Gastrocnemius medialis (tissue), 4 donors: Measurements from ENCODE around the gene DCTN2. TPM values are rescaled to one million over a fixed set of nuclear protein-coding genes. Genes with fewer than 3 reads are reported as not detected.
"Not testable (repeated sequence)": the region's sequence is repeated elsewhere in the genome, so short reads cannot be mapped to it uniquely, and the experiment has no call there.

Experiments used
- ATAC-seq, 2 donors: fragments of 150-250 bp; one replicate each; pipeline ENCODE4 v1.9.1; 2016
- DNase-seq, 2 donors: peaks; one replicate each; pipeline ENCODE4 v3.0.0-alpha.2; 2019
- H3K27ac ChIP-seq, 4 donors: fragments of 200-600 bp; sonication (generic); 1 replicate in 1 of 4; 2 replicates in 3 of 4; pipeline ENCODE4 v1.5.1; 2016 to 2018; ENCODE audit warnings: mild to moderate bottlenecking in 2 of 4, moderate library complexity in 1 of 4
- H3K27me3 ChIP-seq, 3 donors: fragments of 200-600 bp; sonication (generic) in 2 of 3; 1 replicate in 1 of 3; 2 replicates in 2 of 3; pipeline versions ENCODE4 v1.5.1 to v1.6.0; 2016 to 2019; ENCODE audit warnings: mild to moderate bottlenecking in 1 of 3, moderate library complexity in 1 of 3
- H3K36me3 ChIP-seq, 2 donors: fragments of 200-600 bp; sonication (generic) in 1 of 2; one replicate each; pipeline ENCODE4 v1.5.1; 2017 to 2018
- H3K4me1 ChIP-seq, 2 donors: fragments of 200-600 bp; sonication (generic) in 1 of 2; one replicate each; pipeline ENCODE4 v1.5.1; 2016 to 2017; ENCODE audit warnings: mild to moderate bottlenecking in 2 of 2
- H3K4me3 ChIP-seq, 4 donors: fragments of 200-600 bp; sonication (generic) in 3 of 4; 1 replicate in 1 of 4; 2 replicates in 3 of 4; pipeline ENCODE4 v1.5.1; 2016 to 2019; ENCODE audit warnings: mild to moderate bottlenecking in 2 of 4
- H3K9me3 ChIP-seq, 3 donors: fragments of 200-600 bp; sonication (generic) in 2 of 3; 1 replicate in 1 of 3; 2 replicates in 2 of 3; pipeline ENCODE4 v1.5.1; 2016 to 2019
- POLR2A ChIP-seq, 2 donors: fragments of 450-650 bp; IDR thresholded peaks; one replicate each; pipeline ENCODE4 v1.6.1; 2017; ENCODE audit warnings: antibody characterized with exemption in 2 of 2, mild to moderate bottlenecking in 2 of 2, moderate library complexity in 2 of 2
- in situ Hi-C, 4 donors: fragments of 200-750 bp; cut with MboI; loops; one replicate each; pipeline versions ENCODE4 v1.15.0 to v1.8.0; 2017; ENCODE audit warnings: low sequenced_read_pairs in 4 of 4
- intact Hi-C: fragments of 100-400 bp; cut with DNase I; formaldehyde crosslinking; loops from one replicate; pipeline ENCODE4 v1.15.1; 2023; ENCODE audit warnings: low total_unique reads
- total RNA-seq, 4 donors: library from RNA; depleted of rRNA; stranded (reverse); fragments of >200 nt; gene quantifications; one replicate each; pipeline versions ENCODE4 v1.1.0 to v1.2.3, GENCODE V29; 2016
- TF ChIP-seq, protein P1 (sequence below), 5 experiments: fragments of 450-650 bp in 3 of 5; fragments of 200-600 bp in 2 of 5; sonication (generic) in 2 of 5; IDR thresholded peaks in 4 of 5; conservative IDR thresholded peaks in 1 of 5; 1 replicate in 4 of 5; 2 replicates in 1 of 5; pipeline ENCODE4 v1.5.1; 2016 to 2019; ENCODE audit warnings: antibody characterized with exemption in 5 of 5, mild to moderate bottlenecking in 3 of 5, moderate library complexity in 3 of 5

Gene DCTN2
- total RNA-seq, 4 donors from 2014 or later, result 147 to 265 (median 177) TPM

DNA sequence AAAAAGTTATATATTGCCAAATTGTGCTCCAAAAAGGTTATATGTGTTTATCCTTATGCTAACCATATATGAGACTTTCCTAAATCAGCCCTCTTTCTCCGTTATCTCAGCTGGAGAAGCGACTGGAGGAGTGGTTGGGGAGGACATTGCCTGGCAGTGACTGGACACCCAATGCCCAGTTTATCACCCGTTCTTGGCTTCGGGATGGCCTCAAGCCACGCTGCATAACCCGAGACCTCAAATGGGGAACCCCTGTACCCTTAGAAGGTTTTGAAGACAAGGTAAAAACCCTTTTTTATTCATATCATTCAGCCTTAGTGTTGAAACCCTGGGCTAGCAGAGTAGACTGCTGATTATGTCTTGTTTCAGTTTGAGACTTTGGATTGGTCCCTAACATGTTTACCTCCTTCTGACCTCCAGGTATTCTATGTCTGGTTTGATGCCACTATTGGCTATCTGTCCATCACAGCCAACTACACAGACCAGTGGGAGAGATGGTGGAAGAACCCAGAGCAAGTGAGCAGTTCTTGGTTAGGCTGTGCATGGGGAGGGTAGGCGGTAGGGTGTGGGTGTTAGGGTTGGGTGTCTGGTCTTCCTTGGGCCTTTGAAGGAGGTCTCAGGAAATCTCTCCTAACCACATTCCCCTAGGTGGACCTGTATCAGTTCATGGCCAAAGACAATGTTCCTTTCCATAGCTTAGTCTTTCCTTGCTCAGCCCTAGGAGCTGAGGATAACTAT is 35.2 kb downstream of the DCTN2 start:
- no peak overlapping the region for H3K4me3 ChIP-seq
- no peaks in the 10 kb centered on the region for H3K9me3 ChIP-seq
- peak overlapping the region in 1 of 4 donors; percentile 46 for H3K27ac ChIP-seq
- H3K36me3 ChIP-seq, result peaks cover 5 to 72% of the 10 kb centered on the region in 2 donors
- H3K27me3 ChIP-seq, result no peaks in the 10 kb centered on the region
- intact Hi-C loops (no loop called here), in situ Hi-C loops (loop anchor here in 1 of 4 donors (25.0 kb wide), 1 partner anchor 874 kb away; the partner anchor contains the start of genes ATP5F1B and BAZ2A)
- ATAC-seq (no peak), DNase-seq (no peak)
- peaks cover 0 to 1% of the 10 kb centered on the region in 2 donors for H3K4me1 ChIP-seq
- no peak for TF ChIP-seq POLR2A (IDR thresholded peaks at IDR 0.05)
- TF ChIP-seq, protein P1, sequence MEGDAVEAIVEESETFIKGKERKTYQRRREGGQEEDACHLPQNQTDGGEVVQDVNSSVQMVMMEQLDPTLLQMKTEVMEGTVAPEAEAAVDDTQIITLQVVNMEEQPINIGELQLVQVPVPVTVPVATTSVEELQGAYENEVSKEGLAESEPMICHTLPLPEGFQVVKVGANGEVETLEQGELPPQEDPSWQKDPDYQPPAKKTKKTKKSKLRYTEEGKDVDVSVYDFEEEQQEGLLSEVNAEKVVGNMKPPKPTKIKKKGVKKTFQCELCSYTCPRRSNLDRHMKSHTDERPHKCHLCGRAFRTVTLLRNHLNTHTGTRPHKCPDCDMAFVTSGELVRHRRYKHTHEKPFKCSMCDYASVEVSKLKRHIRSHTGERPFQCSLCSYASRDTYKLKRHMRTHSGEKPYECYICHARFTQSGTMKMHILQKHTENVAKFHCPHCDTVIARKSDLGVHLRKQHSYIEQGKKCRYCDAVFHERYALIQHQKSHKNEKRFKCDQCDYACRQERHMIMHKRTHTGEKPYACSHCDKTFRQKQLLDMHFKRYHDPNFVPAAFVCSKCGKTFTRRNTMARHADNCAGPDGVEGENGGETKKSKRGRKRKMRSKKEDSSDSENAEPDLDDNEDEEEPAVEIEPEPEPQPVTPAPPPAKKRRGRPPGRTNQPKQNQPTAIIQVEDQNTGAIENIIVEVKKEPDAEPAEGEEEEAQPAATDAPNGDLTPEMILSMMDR (IDR thresholded peaks at IDR 0.05 in 4 of 5, conservative IDR thresholded peaks at IDR 0.05 in 1 of 5), result no peak

DNA sequence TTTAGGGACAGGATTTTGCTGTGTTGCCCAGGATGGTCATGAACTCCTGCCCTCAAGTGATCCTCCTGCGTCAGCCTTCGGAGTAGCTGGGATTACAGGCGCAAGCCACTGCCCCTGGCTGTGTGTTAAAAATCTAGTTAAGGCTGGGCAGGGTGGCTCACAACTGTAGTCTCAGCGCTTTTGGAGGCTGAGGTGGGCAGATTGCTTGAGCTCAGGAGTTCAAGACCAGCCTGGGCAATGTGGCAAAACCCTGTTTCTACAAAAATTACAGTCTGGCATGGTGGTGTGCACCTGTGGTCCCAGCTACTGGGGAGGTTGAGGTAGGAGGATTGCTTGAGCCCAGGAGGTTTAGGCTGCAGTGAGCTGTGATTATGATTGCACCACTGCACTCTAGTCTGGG is 35.8 kb downstream of the DCTN2 start:
- TF ChIP-seq POLR2A (IDR thresholded peaks at IDR 0.05), result no peak
- TF ChIP-seq, protein P1 (IDR thresholded peaks at IDR 0.05 in 4 of 5, conservative IDR thresholded peaks at IDR 0.05 in 1 of 5), result no peak
- Histone ChIP-seq H3K36me3 (peaks cover 0 to 71% of the 10 kb centered on the region in 2 donors), H3K4me1 (no peaks in the 10 kb centered on the region), H3K9me3 (no peaks in the 10 kb centered on the region), H3K27ac (no peak overlapping the region), H3K4me3 (no peak overlapping the region), H3K27me3 (no peaks in the 10 kb centered on the region)
- DNase-seq (no peak), ATAC-seq (no peak)
- intact Hi-C loops (no loop called here), in situ Hi-C loops (loop anchor here in 1 of 4 donors (25.0 kb wide), 1 partner anchor 874 kb away; the partner anchor contains the start of genes ATP5F1B and BAZ2A)

DNA sequence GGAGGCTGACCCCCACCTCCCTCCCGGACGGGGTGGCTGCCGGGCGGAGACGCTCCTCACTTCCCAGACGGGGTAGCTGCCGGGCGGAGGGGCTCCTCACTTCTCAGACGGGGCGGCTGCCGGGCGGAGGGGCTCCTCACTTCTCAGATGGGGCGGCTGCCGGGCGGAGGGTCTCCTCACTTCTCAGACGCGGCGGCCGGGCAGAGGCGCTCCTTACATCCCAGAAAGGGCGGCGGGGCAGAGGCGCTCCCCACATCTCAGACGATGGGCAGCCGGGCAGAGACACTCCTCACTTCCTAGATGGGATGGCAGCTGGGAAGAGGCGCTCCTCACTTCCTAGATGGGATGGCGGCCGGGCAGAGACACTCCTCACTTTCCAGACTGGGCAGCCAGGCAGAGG is 39.2 kb downstream of the DCTN2 start:
- H3K4me3 ChIP-seq, intact Hi-C loops, H3K4me1 ChIP-seq, H3K27ac ChIP-seq, H3K9me3 ChIP-seq, H3K27me3 ChIP-seq, ATAC-seq, DNase-seq: not testable (repeated sequence)
- H3K36me3 ChIP-seq, result peaks cover 0 to 72% of the 10 kb centered on the region in 2 donors
- in situ Hi-C loops, result loop anchor here in 1 of 4 donors (25.0 kb wide), 1 partner anchor 870 kb away; the partner anchor contains the start of genes ATP5F1B and BAZ2A

DNA sequence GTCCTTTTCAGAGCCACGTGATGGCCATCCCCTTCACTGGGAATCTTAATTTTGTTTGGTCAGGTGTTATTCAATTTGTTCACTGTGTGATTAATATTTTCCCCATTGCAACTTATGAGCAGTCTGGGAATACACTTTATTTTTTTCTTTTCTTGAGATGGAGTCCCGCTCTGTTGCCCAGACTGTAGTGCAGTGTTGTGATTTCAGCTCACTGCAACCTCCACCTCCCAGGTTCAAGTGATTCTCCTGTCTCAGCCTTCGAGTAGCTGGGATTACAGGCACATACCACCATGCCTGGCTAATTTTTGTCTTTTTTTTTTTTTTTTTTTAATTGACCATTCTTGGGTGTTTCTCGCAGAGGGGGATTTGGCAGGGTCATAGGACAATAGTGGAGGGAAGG is 40.5 kb downstream of the DCTN2 start:
- in situ Hi-C loops, result loop anchor here in 1 of 4 donors (25.0 kb wide), 1 partner anchor 869 kb away; the partner anchor contains the start of genes ATP5F1B and BAZ2A
- H3K4me1 ChIP-seq, intact Hi-C loops, H3K27me3 ChIP-seq, H3K4me3 ChIP-seq, H3K27ac ChIP-seq, ATAC-seq, H3K9me3 ChIP-seq, DNase-seq: not testable (repeated sequence)
- peaks cover 0 to 72% of the 10 kb centered on the region in 2 donors for H3K36me3 ChIP-seq

DNA sequence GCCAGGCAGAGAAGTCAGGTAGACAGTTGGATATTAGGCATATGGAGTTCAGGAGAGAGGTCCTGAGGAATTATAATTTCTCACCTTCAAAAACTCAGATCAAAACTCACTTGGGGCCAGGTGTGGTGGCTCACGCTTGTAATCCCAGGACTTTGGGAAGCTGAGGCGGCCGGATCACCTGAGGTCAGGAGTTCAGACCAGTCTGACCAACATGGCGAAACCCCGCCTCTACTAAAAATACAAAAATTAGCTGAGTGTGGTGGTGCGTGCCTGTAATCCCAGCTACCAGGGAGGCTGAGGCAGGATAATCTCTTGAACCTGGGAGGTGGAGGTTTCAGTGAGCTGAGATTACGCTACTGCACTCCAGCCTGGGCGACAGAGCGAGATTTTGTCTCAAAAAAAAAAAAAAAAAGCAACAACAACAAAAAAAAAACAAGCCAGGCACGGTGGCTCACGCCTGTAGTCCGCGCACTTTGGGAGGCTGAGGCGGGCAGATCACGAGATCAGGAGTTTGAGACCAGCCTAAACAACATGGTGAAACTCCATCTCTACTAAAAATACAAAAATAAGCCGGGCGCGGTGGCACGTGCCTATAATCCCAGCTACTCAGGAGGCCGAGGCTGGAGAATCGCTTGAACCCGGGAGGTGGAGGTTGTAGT is 44.6 kb downstream of the DCTN2 start:
- H3K4me1 ChIP-seq, ATAC-seq, H3K9me3 ChIP-seq, DNase-seq, H3K27me3 ChIP-seq, intact Hi-C loops, H3K27ac ChIP-seq, H3K4me3 ChIP-seq: not testable (repeated sequence)
- peaks cover 0 to 81% of the 10 kb centered on the region in 2 donors for H3K36me3 ChIP-seq
- in situ Hi-C loops, result loop anchor here in 1 of 4 donors (25.0 kb wide), 1 partner anchor 865 kb away; the partner anchor contains the start of genes ATP5F1B and BAZ2A

DNA sequence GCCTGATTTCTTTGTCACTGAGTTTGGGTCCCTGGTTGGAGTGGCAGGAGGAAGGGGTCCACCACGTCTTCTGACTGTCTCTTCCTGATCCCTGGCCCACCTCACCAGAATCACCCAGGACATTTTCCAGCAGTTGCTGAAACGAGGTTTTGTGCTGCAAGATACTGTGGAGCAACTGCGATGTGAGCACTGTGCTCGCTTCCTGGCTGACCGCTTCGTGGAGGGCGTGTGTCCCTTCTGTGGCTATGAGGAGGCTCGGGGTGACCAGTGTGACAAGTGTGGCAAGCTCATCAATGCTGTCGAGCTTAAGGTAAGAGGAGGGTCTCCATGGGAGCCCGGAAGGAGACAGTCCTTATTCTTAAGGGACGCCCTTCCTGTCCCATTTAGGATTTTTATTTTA is 46.8 kb downstream of the DCTN2 start:
- peaks cover 0 to 74% of the 10 kb centered on the region in 2 donors for H3K36me3 ChIP-seq
- no peak overlapping the region for H3K27ac ChIP-seq
- H3K4me1 ChIP-seq, result no peaks in the 10 kb centered on the region
- H3K9me3 ChIP-seq, result no peaks in the 10 kb centered on the region
- intact Hi-C loops, result no loop called here
- ATAC-seq (no peak), DNase-seq (no peak)
- no peak overlapping the region for H3K4me3 ChIP-seq
- in situ Hi-C loops, result loop anchor here in 1 of 4 donors (25.0 kb wide), 1 partner anchor 863 kb away; the partner anchor contains the start of genes ATP5F1B and BAZ2A
- no peaks in the 10 kb centered on the region for H3K27me3 ChIP-seq
- TF ChIP-seq, protein P1 (IDR thresholded peaks at IDR 0.05 in 4 of 5, conservative IDR thresholded peaks at IDR 0.05 in 1 of 5), result no peak
- no peak for TF ChIP-seq POLR2A (IDR thresholded peaks at IDR 0.05)
